NCI-H187 treated with DMSO at 0.1 percent for 48 hours (cell line): ENCODE data around the gene SFMBT1.

ENCODE experiments used
- DNase-seq: peaks from one replicate; lab custom pipeline; 2025; lab: John Stamatoyannopoulos, UW

Gene SFMBT1

DNA sequence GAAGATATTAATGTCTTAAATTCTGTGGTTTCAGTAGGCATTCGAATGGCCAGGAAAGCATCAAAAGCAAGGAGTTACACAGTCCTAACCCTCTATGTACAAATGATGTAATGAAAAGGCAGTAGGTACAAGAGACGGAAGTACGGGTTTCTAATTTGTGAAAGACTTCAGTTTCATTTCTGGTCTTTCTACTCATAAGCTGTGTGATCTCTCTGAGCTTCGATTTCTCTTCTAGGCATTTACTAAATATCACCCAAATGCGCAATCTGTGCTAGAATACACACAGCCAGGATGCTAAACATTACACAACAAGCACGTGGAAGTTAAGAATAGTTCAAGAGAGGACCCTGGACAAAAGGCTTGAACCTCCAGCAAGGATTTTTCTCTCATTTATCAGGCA lies 130.6 kb downstream of the SFMBT1 start:
- DNase-seq = no peak

GRCh38 chr3:52912885-52913731 lies 132.8 kb downstream of the SFMBT1 start:
- DNase-seq = no peak

- DNase-seq = no peak
Measured at GRCh38 chr3:52910823-52911222, 135.1 kb downstream of the SFMBT1 start.

- DNase-seq = no peak
Measured at GRCh38 chr3:52907497-52907896, 138.4 kb downstream of the SFMBT1 start.

GRCh38 chr3:52904552-52904951 lies 141.3 kb downstream of the SFMBT1 start:
- no peak for DNase-seq

- DNase-seq = no peak
Measured at GRCh38 chr3:52904000-52904399, 141.9 kb downstream of the SFMBT1 start.

DNA sequence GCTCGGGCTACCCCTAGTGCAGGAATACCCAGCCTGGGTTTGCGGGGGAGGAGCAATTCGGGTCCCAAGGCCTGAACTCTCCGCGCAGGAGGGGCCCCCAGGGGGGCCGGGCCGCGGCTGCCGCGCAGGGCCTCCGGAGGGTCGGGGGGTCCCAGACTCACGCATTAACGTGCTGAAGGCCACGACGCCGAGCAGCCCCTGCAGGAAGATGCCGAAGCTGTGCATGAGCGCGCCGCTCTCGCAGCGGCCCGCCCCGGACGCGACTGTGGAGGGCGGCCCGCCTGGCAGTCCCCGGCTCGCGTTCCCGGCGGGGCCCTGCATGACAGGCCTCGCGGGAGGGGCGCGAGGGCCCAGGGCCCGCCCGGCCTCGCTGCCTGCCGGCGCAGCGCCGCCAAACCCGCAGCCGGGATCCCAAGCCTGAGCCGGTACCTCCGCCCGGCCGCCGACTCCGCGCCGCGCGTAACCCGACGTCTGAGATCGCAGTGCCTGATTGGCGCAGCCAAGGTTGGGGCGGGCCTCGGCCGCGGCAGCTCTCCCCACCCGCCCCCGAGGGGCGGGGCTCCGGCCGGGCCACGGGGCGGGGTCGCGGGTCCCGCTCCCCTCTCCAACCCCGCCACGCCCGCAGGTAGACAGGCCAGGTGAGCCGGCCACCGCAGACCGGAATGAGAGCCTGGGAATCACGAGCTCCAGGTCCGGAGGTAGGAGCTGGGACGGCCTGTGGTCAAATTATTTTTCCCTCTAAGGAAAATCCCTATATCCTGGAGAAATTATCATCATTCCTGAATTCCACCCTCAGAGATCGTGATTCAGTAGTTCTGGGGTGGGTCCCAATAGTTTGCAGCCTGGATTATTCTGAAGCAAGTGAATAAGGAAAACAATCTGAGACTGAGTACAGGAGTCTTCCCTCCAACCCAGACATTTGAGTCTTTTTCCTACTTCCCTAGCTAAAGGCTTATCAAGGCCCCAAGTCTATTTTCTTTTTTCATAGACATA lies 148.4 kb downstream of the SFMBT1 start, which contains the start of gene STIMATE:
TSS of gene STIMATE (minus strand) at position 419 of the 993 bp plus-strand sequence. CDS start at position 321, 98 bp downstream.
- peak; percentile 13 for DNase-seq

DNA sequence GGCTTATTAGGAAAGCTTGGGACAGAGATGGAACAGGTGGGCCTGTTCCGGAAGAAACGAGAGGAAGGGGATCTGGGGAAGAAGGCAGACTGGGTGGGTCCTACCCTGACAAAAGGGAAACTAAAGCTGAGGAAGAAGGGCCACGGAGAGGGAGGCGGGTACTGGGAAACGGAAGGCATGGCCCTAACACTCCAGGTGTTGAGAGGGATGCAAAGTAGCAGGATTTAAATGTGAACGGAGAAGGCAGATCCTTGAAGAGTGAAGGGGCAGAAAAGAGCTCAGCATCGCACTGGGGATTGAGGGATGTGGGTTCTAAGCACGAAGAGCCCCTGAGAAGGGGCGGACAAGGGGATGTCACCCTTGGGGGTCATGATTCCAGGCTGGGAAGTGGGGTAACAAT lies 149.3 kb downstream of the SFMBT1 start:
- no peak for DNase-seq

DNA sequence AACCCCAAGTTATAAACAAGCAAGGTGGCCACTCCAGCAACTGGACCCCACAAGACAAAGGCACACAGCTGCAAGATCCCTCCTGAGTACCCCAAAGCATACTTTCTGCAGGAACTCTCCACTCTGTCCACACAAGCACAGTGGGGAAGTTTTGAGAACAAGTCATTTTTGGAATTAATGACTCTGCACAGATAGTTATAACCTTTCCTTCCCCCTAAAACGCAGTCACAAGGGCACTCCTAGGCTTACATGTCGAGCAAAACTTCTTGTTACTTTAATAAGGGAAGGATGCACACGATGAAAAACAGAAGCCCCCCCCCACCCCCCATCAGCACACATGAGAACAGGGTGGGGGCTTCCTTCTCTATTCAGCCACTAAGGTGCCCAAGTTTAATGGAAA lies 149.7 kb downstream of the SFMBT1 start:
- DNase-seq = no peak

DNA sequence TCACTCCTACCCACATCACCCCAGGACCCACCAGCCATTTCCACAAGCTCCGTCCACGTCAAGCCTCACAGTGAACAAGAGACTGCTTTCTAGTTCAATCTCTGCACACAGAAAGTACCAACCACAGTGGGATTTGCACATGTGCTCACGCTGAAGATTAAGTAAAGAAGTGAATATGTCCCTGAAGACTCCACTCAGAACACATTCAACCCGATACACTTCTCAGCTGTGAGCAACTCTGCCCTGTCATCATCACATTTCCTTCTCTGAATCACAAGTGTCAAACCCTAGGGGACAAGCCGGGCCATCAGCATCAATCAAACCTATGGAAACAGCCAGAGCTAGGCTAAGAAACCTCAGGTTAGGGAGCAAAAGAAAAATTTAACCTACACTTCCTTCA lies 150.5 kb downstream of the SFMBT1 start:
- no peak for DNase-seq

GRCh38 chr3:52894756-52895155 lies 151.1 kb downstream of the SFMBT1 start:
- no peak for DNase-seq

GRCh38 chr3:52893723-52894122 lies 152.2 kb downstream of the SFMBT1 start:
- no peak for DNase-seq

DNA sequence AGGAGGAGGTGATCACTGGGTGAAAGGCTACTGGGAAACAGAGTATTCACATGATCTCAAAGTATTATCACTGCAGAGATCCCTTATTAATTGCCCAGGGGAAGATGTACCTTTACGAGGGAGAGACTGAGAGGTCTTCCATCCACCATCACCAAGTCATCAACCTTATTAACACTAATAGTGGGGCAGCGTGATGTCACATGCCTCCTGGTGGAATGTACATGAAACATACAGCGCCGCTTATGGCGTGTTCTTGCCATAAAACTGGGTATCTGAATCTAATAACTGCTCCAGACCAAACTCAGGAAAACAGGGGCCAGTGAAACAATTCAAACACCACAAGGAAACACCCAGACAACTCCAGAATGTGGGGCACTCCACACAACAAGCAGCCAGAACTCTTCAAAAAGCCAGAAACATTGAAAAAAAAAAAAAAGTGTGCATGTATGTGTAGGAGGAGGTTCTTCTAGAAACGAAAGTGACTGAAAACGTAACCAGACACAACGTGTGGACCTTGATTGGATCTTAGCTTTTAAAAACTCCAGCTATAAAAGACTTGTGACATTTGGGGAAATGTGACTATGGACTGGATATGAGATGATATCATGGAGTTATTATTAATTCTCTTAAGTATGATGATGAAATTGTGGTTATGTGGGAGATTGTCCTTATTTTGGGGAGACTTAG lies 153.1 kb downstream of the SFMBT1 start:
- no peak for DNase-seq

- DNase-seq = no peak
Measured at GRCh38 chr3:52892290-52892624, 153.6 kb downstream of the SFMBT1 start.

GRCh38 chr3:52891615-52892081 lies 154.2 kb downstream of the SFMBT1 start:
- no peak for DNase-seq

DNA sequence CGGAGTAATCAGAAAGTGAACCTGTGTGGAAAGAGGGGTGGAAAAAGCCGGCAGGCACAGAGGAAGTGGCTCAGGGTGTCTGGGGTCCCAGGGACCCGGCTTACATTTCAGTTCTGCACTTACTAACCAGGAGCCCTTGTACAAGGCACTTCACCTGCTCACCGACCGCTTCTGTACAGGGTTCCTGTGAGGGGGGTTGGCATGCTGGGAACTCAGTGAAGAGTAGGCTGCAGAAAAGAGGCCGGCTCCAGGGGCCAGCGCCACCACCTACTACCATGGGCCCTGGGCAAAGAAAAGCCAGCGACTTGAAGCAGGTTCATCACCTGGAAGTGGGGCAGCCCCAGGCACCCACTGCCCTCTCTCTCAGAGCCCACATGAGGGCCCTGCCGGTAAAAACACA lies 154.7 kb downstream of the SFMBT1 start:
- no peak for DNase-seq

- DNase-seq = no peak
Measured at GRCh38 chr3:52890735-52891134, 155.1 kb downstream of the SFMBT1 start.

DNA sequence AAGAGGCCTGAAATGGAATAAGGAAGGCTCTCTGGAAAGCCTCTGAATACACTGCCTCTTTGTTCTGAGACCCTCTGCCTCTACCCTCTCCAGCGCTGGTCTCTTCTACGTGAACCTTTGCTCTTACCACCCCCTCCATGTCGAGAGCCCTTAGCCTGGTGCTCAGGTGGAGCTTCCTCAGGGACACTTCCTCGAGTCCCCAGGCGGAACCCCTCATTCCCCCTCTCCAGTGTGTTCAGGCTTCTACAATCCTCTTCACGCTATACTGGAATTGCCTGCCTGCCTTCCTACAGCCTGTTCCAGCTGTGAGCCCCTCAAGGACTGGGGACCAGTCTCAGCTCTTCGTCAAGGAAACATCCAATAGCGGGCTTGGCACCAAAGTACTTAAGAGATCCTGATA lies 156.0 kb downstream of the SFMBT1 start:
- no peak for DNase-seq

GRCh38 chr3:52887166-52887565 lies 158.7 kb downstream of the SFMBT1 start:
- no peak for DNase-seq

GRCh38 chr3:52886049-52886730 lies 159.7 kb downstream of the SFMBT1 start:
- no peak for DNase-seq

GRCh38 chr3:52882377-52882776 lies 163.5 kb downstream of the SFMBT1 start:
- no peak for DNase-seq

GRCh38 chr3:52881871-52882270 lies 164.0 kb downstream of the SFMBT1 start:
- no peak for DNase-seq
